Loucy (cell line): ENCODE results near the gene HOXA10.

Experiments used
- EZH2phosphoT487 ChIP-seq: fragments of 200-600 bp; IDR thresholded peaks from 2 replicates; pipeline ENCODE4 v1.6.1; 2018; ENCODE audit warnings: antibody characterized with exemption, mild to moderate bottlenecking, moderate library complexity, borderline replicate concordance
- TF ChIP-seq, protein P1 (sequence below): fragments of 200-600 bp; sonication (generic); conservative IDR thresholded peaks from 2 replicates; pipeline ENCODE4 v1.5.1; 2014; ENCODE audit warnings: mild to moderate bottlenecking, antibody characterized with exemption, low read length

GRCh38 chr7:27214239-27214950, 40.3 kb upstream of the HOXA10 start:
- TF ChIP-seq, protein P1, sequence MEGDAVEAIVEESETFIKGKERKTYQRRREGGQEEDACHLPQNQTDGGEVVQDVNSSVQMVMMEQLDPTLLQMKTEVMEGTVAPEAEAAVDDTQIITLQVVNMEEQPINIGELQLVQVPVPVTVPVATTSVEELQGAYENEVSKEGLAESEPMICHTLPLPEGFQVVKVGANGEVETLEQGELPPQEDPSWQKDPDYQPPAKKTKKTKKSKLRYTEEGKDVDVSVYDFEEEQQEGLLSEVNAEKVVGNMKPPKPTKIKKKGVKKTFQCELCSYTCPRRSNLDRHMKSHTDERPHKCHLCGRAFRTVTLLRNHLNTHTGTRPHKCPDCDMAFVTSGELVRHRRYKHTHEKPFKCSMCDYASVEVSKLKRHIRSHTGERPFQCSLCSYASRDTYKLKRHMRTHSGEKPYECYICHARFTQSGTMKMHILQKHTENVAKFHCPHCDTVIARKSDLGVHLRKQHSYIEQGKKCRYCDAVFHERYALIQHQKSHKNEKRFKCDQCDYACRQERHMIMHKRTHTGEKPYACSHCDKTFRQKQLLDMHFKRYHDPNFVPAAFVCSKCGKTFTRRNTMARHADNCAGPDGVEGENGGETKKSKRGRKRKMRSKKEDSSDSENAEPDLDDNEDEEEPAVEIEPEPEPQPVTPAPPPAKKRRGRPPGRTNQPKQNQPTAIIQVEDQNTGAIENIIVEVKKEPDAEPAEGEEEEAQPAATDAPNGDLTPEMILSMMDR, result no peak
- no peak for TF ChIP-seq EZH2phosphoT487
